ENCODE measurements around the gene REG4. TPM values are rescaled to one million over a fixed set of nuclear protein-coding genes. Genes with fewer than 3 reads are reported as not detected.

Gene REG4
- total RNA-seq, 1 experiment from 2014 or later, result not detected

DNA sequence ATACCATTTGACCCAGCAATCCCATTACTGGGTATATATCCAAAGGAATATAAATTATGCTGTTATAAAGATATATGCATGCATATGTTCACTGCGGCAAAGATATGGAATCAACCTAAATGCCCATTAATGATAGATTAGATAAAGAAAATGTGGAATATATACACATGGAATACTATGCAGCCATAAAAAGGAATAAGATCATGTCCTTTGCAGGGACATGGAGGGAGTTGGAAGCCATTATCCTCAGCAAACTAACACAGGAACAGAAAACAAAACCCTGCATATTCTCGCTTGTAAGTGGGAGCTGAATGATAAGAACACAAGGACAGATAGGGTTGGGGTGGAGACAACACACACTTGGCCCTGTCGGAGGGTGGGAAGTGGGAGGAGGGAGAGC is 19.8 kb upstream of the REG4 start:
- H3K27me3 ChIP-seq (ENCODE audit: insufficient read depth, low read length), result no peaks in the 10 kb centered on the region
- no peaks in the 10 kb centered on the region; the same call in 1 of the 2 replicates for H3K9me2 ChIP-seq (ENCODE audit: insufficient read depth)
- intact Hi-C loops (cut with micrococcal nuclease), result no loop called here
- H3K9me3 ChIP-seq (ENCODE audit: control insufficient read depth in 1 of 2, insufficient read depth in 1 of 2, low read depth in 1 of 2, low read length in 2 of 2), result no peaks in the 10 kb centered on the region
- H4K20me1 ChIP-seq (ENCODE audit: insufficient read depth), result no peaks in the 10 kb centered on the region
- no TSS peak for BruUV-seq (replicated peaks)
- ATAC-seq, result no peak
- H3K27ac ChIP-seq (ENCODE audit: low read depth, low read length), result no peak overlapping the region
- ChIA-PET POLR2A (no interaction called here), RAD21 (ENCODE audit: low non-redundant PET in 1 of 2, low total read pairs in 2 of 2, uncharacterized antibody in 2 of 2, unreplicated experiment in 2 of 2) (no interaction called here), CTCF (no interaction called here)
- H3K4me1 ChIP-seq (ENCODE audit: control insufficient read depth in 1 of 2, insufficient read depth in 2 of 2, low read length in 2 of 2), result no peaks in the 10 kb centered on the region
- no peak for DNase-seq (ENCODE audit: low read depth, low spot score)
- no peak overlapping the region for H3K9ac ChIP-seq (ENCODE audit: low read length)
- no peak for TF ChIP-seq TCF7L2 (IDR thresholded peaks at IDR 0.05; ENCODE audit: borderline replicate concordance, extremely low read depth, insufficient read depth, insufficient read length)
- TF ChIP-seq RAD21 (IDR thresholded peaks at IDR 0.05; ENCODE audit: low read depth), result no peak
- TF ChIP-seq, protein P1, sequence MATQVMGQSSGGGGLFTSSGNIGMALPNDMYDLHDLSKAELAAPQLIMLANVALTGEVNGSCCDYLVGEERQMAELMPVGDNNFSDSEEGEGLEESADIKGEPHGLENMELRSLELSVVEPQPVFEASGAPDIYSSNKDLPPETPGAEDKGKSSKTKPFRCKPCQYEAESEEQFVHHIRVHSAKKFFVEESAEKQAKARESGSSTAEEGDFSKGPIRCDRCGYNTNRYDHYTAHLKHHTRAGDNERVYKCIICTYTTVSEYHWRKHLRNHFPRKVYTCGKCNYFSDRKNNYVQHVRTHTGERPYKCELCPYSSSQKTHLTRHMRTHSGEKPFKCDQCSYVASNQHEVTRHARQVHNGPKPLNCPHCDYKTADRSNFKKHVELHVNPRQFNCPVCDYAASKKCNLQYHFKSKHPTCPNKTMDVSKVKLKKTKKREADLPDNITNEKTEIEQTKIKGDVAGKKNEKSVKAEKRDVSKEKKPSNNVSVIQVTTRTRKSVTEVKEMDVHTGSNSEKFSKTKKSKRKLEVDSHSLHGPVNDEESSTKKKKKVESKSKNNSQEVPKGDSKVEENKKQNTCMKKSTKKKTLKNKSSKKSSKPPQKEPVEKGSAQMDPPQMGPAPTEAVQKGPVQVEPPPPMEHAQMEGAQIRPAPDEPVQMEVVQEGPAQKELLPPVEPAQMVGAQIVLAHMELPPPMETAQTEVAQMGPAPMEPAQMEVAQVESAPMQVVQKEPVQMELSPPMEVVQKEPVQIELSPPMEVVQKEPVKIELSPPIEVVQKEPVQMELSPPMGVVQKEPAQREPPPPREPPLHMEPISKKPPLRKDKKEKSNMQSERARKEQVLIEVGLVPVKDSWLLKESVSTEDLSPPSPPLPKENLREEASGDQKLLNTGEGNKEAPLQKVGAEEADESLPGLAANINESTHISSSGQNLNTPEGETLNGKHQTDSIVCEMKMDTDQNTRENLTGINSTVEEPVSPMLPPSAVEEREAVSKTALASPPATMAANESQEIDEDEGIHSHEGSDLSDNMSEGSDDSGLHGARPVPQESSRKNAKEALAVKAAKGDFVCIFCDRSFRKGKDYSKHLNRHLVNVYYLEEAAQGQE (IDR thresholded peaks at IDR 0.05; ENCODE audit: low read depth), result no peak
- TF ChIP-seq ELF1 (IDR thresholded peaks at IDR 0.05; ENCODE audit: borderline replicate concordance, low read depth), result no peak
- TF ChIP-seq, protein P2, sequence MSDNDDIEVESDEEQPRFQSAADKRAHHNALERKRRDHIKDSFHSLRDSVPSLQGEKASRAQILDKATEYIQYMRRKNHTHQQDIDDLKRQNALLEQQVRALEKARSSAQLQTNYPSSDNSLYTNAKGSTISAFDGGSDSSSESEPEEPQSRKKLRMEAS (IDR thresholded peaks at IDR 0.05), result no peak
- TF ChIP-seq, protein P3, sequence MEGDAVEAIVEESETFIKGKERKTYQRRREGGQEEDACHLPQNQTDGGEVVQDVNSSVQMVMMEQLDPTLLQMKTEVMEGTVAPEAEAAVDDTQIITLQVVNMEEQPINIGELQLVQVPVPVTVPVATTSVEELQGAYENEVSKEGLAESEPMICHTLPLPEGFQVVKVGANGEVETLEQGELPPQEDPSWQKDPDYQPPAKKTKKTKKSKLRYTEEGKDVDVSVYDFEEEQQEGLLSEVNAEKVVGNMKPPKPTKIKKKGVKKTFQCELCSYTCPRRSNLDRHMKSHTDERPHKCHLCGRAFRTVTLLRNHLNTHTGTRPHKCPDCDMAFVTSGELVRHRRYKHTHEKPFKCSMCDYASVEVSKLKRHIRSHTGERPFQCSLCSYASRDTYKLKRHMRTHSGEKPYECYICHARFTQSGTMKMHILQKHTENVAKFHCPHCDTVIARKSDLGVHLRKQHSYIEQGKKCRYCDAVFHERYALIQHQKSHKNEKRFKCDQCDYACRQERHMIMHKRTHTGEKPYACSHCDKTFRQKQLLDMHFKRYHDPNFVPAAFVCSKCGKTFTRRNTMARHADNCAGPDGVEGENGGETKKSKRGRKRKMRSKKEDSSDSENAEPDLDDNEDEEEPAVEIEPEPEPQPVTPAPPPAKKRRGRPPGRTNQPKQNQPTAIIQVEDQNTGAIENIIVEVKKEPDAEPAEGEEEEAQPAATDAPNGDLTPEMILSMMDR (IDR thresholded peaks at IDR 0.05 in 2 of 3, conservative IDR thresholded peaks at IDR 0.05 in 1 of 3; ENCODE audit: borderline replicate concordance in 1 of 3, insufficient read depth in 1 of 3, low read depth in 2 of 3, low read length in 2 of 3), result no peak
- H3K36me3 ChIP-seq (ENCODE audit: control insufficient read depth in 1 of 2, insufficient read depth in 2 of 2, low read length in 2 of 2), result no peaks in the 10 kb centered on the region
- no peak overlapping the region for H3K4me3 ChIP-seq (replicated peaks in 1 of 2; ENCODE audit: low read depth in 1 of 2, low read length in 2 of 2)
- H3K79me2 ChIP-seq (ENCODE audit: insufficient read depth, low read length), result no peaks in the 10 kb centered on the region
- no peak overlapping the region for H2AFZ ChIP-seq (ENCODE audit: low read depth, low read length, poor library complexity, severe bottlenecking)
- no peak overlapping the region for H3K4me2 ChIP-seq (ENCODE audit: low read length)

Data from HCT116 (cell line).